ENCODE data around the gene RASSF1.

DNA sequence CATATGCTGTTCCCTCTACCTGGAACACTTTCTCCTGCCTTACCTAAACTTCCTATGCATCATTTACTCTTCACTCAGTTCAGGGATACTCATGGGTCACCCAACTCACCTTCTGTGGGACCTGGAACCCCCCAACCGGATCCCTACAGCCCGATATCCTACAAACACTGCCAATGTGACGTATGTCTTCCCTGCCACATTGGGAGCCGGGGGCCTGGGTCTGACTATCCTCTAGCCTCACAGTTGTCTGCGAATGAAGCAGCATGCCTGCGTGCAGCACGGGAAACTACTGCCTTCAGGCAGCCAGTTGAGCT, 9.5 kb upstream of the RASSF1 start:
- TF ChIP-seq, protein P1, sequence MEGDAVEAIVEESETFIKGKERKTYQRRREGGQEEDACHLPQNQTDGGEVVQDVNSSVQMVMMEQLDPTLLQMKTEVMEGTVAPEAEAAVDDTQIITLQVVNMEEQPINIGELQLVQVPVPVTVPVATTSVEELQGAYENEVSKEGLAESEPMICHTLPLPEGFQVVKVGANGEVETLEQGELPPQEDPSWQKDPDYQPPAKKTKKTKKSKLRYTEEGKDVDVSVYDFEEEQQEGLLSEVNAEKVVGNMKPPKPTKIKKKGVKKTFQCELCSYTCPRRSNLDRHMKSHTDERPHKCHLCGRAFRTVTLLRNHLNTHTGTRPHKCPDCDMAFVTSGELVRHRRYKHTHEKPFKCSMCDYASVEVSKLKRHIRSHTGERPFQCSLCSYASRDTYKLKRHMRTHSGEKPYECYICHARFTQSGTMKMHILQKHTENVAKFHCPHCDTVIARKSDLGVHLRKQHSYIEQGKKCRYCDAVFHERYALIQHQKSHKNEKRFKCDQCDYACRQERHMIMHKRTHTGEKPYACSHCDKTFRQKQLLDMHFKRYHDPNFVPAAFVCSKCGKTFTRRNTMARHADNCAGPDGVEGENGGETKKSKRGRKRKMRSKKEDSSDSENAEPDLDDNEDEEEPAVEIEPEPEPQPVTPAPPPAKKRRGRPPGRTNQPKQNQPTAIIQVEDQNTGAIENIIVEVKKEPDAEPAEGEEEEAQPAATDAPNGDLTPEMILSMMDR (conservative IDR thresholded peaks at IDR 0.05): no peak
- no peak for TF ChIP-seq EZH2 (IDR thresholded peaks at IDR 0.05; ENCODE audit: low read depth)

Measured in PC-9 (cell line).